Tibial artery (tissue), 4 donors: ENCODE data around the gene RALA.

ENCODE experiments used
- DNase-seq, 2 donors: peaks; one replicate each; pipeline ENCODE4 v3.0.0-alpha.2; 2019
- H3K27ac ChIP-seq, 2 donors: fragments of 200-600 bp; sonication (generic) in 1 of 2; 1 replicate in 1 of 2; 2 replicates in 1 of 2; pipeline ENCODE4 v1.5.1; 2018 to 2019; ENCODE audit warnings: mild to moderate bottlenecking in 1 of 2
- H3K27me3 ChIP-seq, 2 donors: fragments of 200-600 bp; sonication (generic) in 1 of 2; one replicate each; pipeline versions ENCODE4 v1.5.1 to v1.6.0; 2016 to 2019
- H3K36me3 ChIP-seq, 3 donors: fragments of 200-600 bp; sonication (generic) in 2 of 3; one replicate each; pipeline ENCODE4 v1.5.1; 2016 to 2019; ENCODE audit warnings: mild to moderate bottlenecking in 2 of 3
- H3K4me1 ChIP-seq, 4 donors: fragments of 200-600 bp; sonication (generic) in 2 of 4; 1 replicate in 3 of 4; 2 replicates in 1 of 4; pipeline ENCODE4 v1.5.1; 2016 to 2019
- H3K4me3 ChIP-seq, 2 donors: fragments of 200-600 bp; sonication (generic) in 1 of 2; 1 replicate in 1 of 2; 2 replicates in 1 of 2; pipeline ENCODE4 v1.5.1; 2018 to 2019; ENCODE audit warnings: mild to moderate bottlenecking in 2 of 2
- H3K9me3 ChIP-seq, 3 donors: fragments of 200-600 bp; sonication (generic) in 1 of 3; one replicate each; pipeline ENCODE4 v1.5.1; 2016 to 2019
- CTCF ChIP-seq, 2 experiments: fragments of 200-600 bp in 1 of 2; fragments of 450-650 bp in 1 of 2; IDR thresholded peaks; one replicate each; pipeline ENCODE4 v1.5.1; 2017 to 2019; ENCODE audit warnings: antibody characterized with exemption in 2 of 2, mild to moderate bottlenecking in 1 of 2, moderate library complexity in 1 of 2
- intact Hi-C: fragments of 100-400 bp; cut with DNase I; formaldehyde crosslinking; loops from one replicate; pipeline ENCODE4 v1.15.0; 2023; ENCODE audit warnings: low total_unique reads

The RALA gene

GRCh38 chr7:39624442-39624807 lies 1.1 kb downstream of the RALA start:
- Histone ChIP-seq H3K27ac (peak overlapping the region; percentile 80 to 86), H3K4me3 (peak overlapping the region; percentile 71 to 98), H3K9me3 (no peaks in the 10 kb centered on the region), H3K36me3 (peaks cover 0 to 2% (median 0%) of the 10 kb centered on the region in 3 donors), H3K27me3 (no peaks in the 10 kb centered on the region), H3K4me1 (peaks cover 0 to 35% (median 17%) of the 10 kb centered on the region in 4 donors)
- intact Hi-C loops, result no loop called here
- no peak for TF ChIP-seq CTCF (IDR thresholded peaks at IDR 0.05)
- no peak for DNase-seq

- Histone ChIP-seq H3K4me3 (peak overlapping the region in 1 of 2 donors; percentile 71), H3K27ac (no peak overlapping the region), H3K27me3 (no peaks in the 10 kb centered on the region), H3K4me1 (peaks cover 0 to 35% (median 17%) of the 10 kb centered on the region in 4 donors), H3K9me3 (no peaks in the 10 kb centered on the region), H3K36me3 (peaks cover 0 to 9% (median 6%) of the 10 kb centered on the region in 3 donors)
- TF ChIP-seq CTCF (IDR thresholded peaks at IDR 0.05), result no peak
- intact Hi-C loops, result no loop called here
- no peak for DNase-seq
Observed at GRCh38 chr7:39624935-39625694, 1.7 kb downstream of the RALA start.

- no peak overlapping the region for H3K4me3 ChIP-seq
- H3K9me3 ChIP-seq, result no peaks in the 10 kb centered on the region
- no peaks in the 10 kb centered on the region for H3K27me3 ChIP-seq
- peaks cover 0 to 14% (median 8%) of the 10 kb centered on the region in 3 donors for H3K36me3 ChIP-seq
- H3K27ac ChIP-seq, result no peak overlapping the region
- no peaks in the 10 kb centered on the region for H3K4me1 ChIP-seq
- no peak for DNase-seq
- TF ChIP-seq CTCF (IDR thresholded peaks at IDR 0.05), result no peak
- intact Hi-C loops, result no loop called here
Observed at GRCh38 chr7:39631736-39632308, 8.4 kb downstream of the RALA start.

- no peak overlapping the region for H3K27ac ChIP-seq
- no peaks in the 10 kb centered on the region for H3K9me3 ChIP-seq
- TF ChIP-seq CTCF (IDR thresholded peaks at IDR 0.05), result no peak
- no peaks in the 10 kb centered on the region for H3K4me1 ChIP-seq
- H3K36me3 ChIP-seq, result peaks cover 0 to 14% (median 8%) of the 10 kb centered on the region in 3 donors
- H3K4me3 ChIP-seq, result no peak overlapping the region
- no peaks in the 10 kb centered on the region for H3K27me3 ChIP-seq
- intact Hi-C loops, result no loop called here
- no peak for DNase-seq
Observed at GRCh38 chr7:39633563-39634477, 10.4 kb downstream of the RALA start.

GRCh38 chr7:39634478-39634805 lies 11.1 kb downstream of the RALA start:
- no peak overlapping the region for H3K27ac ChIP-seq
- DNase-seq, result no peak
- no peak overlapping the region for H3K4me3 ChIP-seq
- H3K27me3 ChIP-seq, result no peaks in the 10 kb centered on the region
- H3K4me1 ChIP-seq, result no peaks in the 10 kb centered on the region
- TF ChIP-seq CTCF (IDR thresholded peaks at IDR 0.05), result no peak
- peaks cover 0 to 11% (median 8%) of the 10 kb centered on the region in 3 donors for H3K36me3 ChIP-seq
- no peaks in the 10 kb centered on the region for H3K9me3 ChIP-seq
- intact Hi-C loops, result no loop called here
